GM19397 (cell line): ENCODE measurements around the gene MATN4.

Source experiments
- ATAC-seq: cut with Tn5 transposase; IDR thresholded peaks from one replicate; pipeline ENCODE4 v1.9.1; 2021; ENCODE audit warnings: mild to moderate bottlenecking, moderate library complexity; ENCODE audit not compliant: unreplicated experiment

Gene MATN4

GRCh38 chr20:45254383-45255262 lies 53.5 kb downstream of the MATN4 start, which contains the start of gene SLPI:
Gene SLPI, minus strand, starts transcription at chr20:45254564. Its CDS starts 21 bp downstream, at chr20:45254543.
- no peak for ATAC-seq

- no peak for ATAC-seq
These were observed 54.8 kb downstream of the MATN4 start for GRCh38 chr20:45253261-45253660.

GRCh38 chr20:45251884-45252560 lies 56.1 kb downstream of the MATN4 start:
- ATAC-seq = no peak

GRCh38 chr20:45248609-45249008 lies 59.5 kb downstream of the MATN4 start:
- no peak for ATAC-seq

- ATAC-seq = no peak
These were observed 60.2 kb downstream of the MATN4 start for GRCh38 chr20:45247865-45248264.

GRCh38 chr20:45246109-45246508 lies 62.0 kb downstream of the MATN4 start:
- ATAC-seq = no peak
